A549 (cell line): Measurements from ENCODE around the gene KLK12.

ENCODE experiments used
- BCL3 ChIP-seq: fragments of >200 bp; sonication (Bioruptor Twin); formaldehyde crosslinking; IDR thresholded peaks from 3 replicates; pipeline ENCODE4 v1.6.1; 2016
- CBX8 ChIP-seq: fragments of 200-600 bp; sonication (generic); IDR thresholded peaks from 2 replicates; pipeline ENCODE4 v1.6.1; 2016
- CTCF ChIP-seq: fragments of >200 bp; sonication (Bioruptor Twin); formaldehyde crosslinking; IDR thresholded peaks from 3 replicates; pipeline ENCODE4 v1.5.1; 2016
- E2F6 ChIP-seq: IDR thresholded peaks from 2 replicates; pipeline ENCODE4 v1.6.1; 2012; ENCODE audit warnings: low read depth, borderline replicate concordance
- ELK1 ChIP-seq: fragments of 150-350 bp; IDR thresholded peaks from 2 replicates; pipeline ENCODE4 v1.6.1; 2014; ENCODE audit warnings: low read depth, mild to moderate bottlenecking, low read length
- GATA3 ChIP-seq: IDR thresholded peaks from 2 replicates; pipeline ENCODE4 v1.6.1; 2012; ENCODE audit warnings: borderline replicate concordance
- HDAC2 ChIP-seq: fragments of 200-600 bp; sonication (generic); IDR thresholded peaks from 2 replicates; pipeline ENCODE4 v1.6.1; 2016
- KDM1A ChIP-seq: fragments of 200-600 bp; sonication (generic); IDR thresholded peaks from 2 replicates; pipeline ENCODE4 v1.6.1; 2016; ENCODE audit warnings: low read depth, mild to moderate bottlenecking
- MAFK ChIP-seq: fragments of 450-650 bp; IDR thresholded peaks from 2 replicates; pipeline ENCODE4 v1.6.1; 2014; ENCODE audit not compliant: partially characterized antibody
- POLR2A ChIP-seq: IDR thresholded peaks from 2 replicates; pipeline ENCODE4 v1.6.1; 2012; ENCODE audit warnings: mild to moderate bottlenecking, low read length
- RFX5 ChIP-seq: fragments of 450-650 bp; IDR thresholded peaks from 2 replicates; pipeline ENCODE4 v1.7.1; 2014; ENCODE audit warnings: antibody characterized with exemption, mild to moderate bottlenecking, moderate library complexity
- USF2 ChIP-seq: fragments of 450-650 bp; IDR thresholded peaks from 2 replicates; pipeline ENCODE4 v1.6.1; 2014; ENCODE audit warnings: antibody characterized with exemption

- TF ChIP-seq ELK1 (no peak), KDM1A (no peak), MAFK (no peak), BCL3 (no peak), CTCF (no peak), POLR2A (no peak), CBX8 (no peak), USF2 (no peak), E2F6 (no peak), RFX5 (no peak), HDAC2 (no peak), GATA3 (no peak)
Measured at GRCh38 chr19:51047031-51047335, 12.2 kb upstream of the KLK12 start.
